EH (cell line): Measurements from ENCODE around the gene STOML1.
"Not testable (repeated sequence)": the region's sequence is repeated elsewhere in the genome, so short reads cannot be mapped to it uniquely, and the experiment has no call there.

Experiments used
- DNase-seq: peaks from one replicate; pipeline ENCODE4 v3.0.0-alpha.2; 2015; ENCODE audit warnings: low read depth

The STOML1 gene

DNA sequence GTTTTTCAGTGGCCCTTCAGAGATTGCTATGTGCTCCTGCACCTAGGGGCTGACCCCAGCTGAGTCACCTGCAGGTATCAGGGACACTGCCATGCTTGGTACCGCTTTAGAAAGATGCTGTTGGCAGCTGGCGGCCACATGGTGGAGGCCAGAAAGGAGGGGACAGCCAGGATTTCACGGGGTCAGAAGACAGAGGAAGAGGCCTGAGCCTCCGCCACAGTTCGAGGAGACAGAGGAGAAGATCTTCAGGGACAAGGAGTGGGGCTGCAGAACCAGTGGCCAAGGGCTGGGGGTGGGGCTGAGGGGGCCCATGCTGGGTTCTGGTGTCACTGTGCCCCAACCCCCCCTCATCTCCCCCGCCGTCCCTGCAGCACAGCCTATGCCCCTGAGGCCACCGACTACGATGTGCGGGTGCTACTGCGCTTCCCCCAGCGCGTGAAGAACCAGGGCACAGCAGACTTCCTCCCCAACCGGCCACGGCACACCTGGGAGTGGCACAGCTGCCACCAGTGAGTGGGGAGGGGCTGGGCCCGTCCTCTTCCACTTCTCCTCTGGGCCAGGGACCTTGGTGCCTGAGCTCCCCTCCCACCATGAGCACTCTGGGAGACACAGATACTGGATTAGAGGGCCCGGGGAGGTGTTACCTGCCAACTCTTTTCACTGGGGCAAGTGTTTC lies 45.9 kb downstream of the STOML1 start:
- DNase-seq: no peak

DNA sequence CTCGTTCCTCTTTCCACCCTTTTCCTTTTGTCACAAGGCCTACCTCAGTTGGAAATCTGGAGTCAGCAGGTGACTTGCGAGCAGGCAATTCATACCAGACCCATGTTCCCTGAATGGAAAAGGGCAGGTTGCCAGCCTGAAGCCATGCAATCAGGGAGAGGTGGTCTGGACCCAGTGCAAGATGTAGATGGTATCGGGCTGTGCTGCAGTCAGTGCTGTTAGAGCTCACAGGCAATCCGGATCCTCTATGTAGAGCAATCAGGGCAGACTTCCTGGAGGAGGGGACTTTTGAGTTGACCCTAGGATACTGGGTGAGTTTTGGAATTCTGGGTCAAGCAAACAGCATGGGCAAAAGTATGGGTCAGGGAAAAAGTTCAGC lies 47.0 kb downstream of the STOML1 start:
- no peak for DNase-seq

DNA sequence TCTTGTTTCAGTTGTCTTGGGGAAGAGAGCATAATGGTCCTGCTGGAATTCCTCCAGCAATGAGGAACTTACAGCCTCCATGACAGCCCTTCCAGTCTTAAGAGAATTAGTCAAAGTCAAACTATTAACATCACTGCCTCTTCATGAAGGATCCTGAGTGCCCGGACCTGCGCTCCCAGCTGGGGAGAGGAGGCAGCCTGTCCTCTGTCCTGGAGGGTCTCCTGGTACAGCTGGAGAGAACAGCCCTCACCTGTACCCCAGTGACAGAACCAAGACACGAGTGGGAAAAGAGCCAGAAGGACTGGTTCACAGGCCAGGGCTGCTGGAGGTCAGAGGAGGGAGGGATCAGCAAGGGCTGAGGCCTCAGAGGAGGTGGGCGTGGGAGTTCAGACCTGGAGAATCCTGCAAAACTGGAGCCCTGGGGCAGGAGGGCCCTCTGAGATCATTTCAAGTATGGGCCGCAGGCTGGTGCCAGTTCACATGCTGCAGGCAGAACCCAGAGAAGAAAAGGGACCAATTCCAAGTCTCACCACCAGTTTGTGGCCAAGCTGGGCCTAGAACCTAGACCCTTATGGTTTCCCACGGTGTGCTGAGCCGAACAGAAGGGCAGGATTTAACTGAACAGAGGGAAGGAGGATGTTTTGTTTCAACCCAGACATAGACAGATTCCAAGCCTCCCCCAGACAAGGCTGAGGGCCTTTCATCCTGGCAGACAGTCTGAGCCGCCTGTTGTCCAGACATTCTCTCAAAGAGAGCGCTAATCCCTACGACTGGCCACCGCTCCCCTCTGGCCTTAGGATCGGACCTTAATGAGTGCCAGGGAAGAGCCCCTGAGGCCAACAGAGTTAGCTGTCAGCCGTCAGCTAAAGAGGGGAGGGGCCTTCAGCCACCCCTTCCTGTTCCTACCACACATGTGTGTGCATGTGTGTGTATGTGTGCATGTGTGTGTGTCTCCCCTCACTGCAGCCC lies 47.6 kb downstream of the STOML1 start:
- no peak for DNase-seq

DNA sequence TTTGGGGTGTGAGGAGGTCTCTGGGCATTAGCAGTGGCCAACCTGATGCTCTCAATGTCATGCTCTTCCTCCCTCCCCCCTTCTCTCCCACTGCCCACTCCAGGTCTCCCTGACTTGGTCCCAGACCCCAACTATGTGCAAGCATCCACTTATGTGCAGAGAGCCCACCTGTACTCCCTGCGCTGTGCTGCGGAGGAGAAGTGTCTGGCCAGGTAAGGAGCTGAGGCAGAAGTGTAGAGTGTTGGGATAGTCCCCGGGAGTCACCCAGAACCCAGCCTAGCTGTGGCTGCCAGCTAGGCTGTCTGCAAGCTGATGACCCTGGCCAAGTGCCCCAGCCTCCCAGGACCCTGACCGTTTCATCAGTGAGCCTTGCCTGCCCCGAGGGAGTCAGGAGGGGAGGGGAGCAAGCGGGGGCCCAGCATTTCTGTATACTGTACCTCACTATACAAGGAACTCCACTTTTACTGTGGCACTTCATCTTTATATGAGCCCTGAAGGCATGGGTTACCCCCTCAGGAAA lies 49.3 kb downstream of the STOML1 start:
- no peak for DNase-seq

DNA sequence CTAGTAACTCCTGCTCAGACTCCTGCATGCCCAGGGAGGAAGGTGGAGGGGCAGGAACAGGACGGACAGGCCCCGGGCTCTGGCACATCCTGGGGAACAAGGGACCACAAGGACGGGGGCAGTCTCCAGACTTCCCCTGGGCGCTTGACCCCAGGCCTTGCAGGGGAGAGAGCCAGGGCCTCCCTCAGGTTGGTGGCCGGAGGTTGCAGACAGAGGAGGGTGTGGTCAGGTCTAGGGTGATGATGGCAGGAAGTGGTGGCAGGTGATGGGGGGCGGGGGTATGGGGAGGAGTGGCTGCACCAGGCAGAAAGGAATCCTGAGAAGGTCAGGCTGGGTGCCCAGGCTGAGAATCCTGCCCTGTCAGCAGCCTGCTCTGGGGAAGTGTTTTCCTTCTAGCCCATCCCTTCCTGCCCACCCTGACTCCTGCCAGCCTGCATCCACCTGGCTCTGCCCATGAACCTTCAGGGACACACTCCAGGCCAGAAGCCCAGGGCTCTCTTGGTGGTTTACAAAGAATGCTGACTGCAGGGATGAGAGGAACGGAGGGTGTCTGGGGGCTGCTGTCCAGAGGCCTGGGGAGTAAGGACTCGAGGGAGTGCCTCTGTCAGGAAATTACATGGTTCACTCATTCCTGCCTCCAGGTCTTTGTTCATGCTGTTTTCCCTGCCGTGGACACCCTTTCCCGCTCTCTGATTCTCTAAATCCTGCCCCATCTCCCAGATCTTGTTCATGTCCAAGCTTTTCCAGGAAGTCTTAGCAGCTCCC lies 50.0 kb downstream of the STOML1 start:
- peak; percentile 42 for DNase-seq

DNA sequence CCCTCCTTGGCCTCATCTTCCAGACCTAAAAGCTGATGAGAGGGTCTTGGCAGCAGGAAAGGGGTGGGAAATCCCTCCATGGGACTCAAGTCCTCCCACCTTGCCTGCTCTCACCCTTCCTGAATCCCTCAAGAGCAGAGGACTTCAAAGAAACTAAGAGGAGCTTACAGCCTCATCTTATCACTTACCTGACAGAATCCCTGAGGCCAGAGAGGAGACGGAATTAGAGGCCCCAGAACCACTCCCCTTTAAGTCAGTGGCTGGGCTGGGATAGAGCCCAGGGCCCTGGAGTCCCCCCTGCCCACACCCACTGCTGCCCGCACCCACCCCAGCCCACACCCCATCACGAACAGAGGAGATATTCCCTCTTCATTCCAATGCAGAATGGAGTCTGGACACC lies 50.6 kb downstream of the STOML1 start:
- DNase-seq: no peak

DNA sequence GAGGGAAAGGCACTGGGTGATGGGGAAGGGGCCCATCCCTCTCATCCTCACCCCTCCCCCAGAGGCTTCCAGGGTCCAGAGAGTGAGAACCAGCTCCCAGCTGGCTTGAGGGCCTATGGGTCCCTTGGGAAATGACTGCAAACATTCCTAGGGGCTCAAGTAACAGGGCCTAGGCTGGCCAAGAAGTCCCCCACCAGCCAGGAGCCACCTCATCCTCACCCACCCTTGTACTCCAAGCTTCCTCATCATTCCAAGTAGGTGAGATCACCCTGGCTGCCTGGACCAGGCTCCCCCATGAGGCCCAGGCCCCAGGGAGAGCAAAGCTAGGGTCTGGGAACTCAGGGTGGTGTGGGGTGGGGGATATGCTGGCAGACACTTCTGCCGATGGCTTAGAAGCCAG lies 51.1 kb downstream of the STOML1 start:
- peak; percentile 97 for DNase-seq

DNA sequence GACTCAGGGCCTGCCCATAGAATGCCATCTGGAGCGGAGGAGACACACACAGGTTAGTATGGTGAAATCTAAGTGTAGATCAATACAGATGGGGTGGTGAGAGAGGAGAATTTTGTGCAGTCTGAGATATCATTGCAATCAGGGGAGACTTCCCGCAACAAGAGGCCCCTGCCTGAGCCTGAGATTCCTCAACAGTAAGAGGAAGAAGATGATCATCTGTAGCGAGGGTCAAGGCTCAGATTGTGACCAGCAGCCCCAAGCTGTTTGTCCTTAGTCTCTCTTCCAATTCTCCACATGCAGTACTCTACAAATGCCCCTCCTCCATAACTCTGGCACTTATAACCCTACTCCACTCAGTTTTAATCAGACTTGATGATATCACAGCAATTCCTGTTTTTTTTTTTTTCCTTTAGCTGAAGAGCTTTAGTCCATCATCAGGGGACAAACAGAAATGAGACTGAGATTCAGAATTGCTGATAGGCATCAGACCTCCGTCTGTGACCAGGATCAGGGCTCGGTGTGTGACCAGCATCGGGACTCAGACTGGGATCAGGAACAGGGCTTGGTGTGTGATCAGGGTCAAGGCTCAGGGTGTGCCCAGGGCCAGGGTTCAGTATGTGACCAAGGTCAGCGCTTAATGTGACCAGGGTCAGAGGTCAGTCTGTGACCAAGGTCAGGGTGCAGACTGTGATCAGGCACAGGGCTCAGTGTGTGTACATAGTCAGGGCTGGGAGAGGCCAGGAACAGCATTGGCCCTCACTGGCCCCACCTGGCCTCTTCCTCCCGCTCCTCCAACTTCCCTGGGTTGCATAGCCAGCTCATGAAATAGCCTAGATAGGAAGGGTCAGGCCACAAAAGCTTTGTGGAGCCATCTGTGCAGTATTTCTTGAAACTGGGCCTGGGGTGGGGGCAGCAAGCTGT lies 51.8 kb downstream of the STOML1 start:
- DNase-seq: peak; percentile 65

DNA sequence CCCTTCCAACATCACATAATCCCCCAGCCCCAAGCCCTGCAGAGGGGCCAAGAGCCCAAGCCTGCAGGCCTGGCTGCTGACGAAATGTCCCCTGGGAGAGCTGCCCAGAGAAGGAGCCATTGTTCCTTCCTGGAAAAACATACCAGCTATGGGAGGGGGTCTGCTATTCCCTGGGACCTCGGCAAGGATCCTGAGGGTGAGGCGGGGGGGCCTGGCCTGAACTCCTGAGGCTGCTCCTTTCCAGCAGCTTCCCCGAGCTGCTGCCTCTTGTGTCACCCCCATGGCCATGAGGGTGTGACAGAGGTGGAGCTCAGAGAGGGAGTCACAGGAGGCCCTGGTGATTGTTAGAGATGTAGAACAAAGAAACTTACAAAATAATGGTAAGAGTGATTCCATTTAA lies 53.0 kb downstream of the STOML1 start:
- DNase-seq: no peak

DNA sequence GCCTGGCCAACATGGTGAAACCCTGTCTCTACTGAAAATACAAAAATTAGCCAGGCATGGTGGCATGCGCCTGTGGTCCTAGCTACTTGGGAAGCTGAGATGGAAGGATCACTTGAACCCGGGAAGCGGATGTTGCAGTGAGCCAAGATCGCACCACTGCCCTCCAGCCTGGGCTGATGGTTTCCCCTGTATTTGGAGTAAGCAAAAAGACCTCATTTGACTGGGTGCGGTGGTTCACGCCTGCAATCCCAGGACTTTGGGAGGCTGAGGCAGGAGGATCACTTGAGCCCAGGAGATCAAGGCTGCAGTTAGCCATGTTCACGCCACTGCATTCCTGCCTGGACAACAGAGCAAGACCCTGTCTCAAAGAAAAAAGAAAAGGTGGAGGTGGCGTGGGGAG lies 53.6 kb downstream of the STOML1 start:
- DNase-seq: not testable (repeated sequence)

DNA sequence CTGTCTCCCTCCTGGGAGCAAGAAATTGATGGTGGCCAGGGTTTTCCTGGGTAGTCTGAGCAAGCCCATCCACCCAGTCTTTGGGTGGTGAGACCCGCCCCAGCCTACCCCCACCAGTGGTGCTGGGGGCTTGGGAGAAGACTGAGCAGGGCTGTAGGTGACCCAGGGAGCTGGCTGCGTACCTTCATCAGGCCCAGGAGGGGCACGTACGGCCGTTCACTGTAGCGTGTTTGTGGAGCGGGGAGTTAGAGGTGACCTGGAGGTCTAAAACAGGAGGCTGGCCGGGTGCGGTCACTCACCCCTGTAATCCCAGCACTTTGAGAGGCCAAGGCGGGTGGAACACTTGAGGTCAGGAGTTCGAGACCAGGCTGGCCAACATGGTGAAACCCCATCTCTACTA lies 54.4 kb downstream of the STOML1 start:
- no peak for DNase-seq

DNA sequence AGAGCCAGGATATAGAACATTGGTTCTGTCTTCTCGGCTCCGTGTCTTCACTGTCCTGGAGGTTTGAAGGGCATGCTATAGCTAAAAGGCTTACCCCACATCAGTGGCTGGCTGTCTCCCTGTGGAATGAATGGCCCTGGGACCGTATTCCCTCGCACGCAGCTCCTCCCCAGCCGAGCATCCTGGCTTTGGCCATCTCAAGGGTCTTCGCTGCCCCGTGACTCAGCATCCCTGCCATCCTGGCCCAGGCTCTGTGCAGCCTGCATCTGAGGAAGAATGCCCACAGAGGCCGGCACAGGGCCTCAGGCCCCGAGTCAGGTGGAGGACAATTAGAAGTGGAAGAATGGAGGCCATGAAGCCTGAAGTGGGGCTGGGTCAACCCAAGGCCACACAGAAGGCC lies 54.8 kb downstream of the STOML1 start:
- no peak for DNase-seq

DNA sequence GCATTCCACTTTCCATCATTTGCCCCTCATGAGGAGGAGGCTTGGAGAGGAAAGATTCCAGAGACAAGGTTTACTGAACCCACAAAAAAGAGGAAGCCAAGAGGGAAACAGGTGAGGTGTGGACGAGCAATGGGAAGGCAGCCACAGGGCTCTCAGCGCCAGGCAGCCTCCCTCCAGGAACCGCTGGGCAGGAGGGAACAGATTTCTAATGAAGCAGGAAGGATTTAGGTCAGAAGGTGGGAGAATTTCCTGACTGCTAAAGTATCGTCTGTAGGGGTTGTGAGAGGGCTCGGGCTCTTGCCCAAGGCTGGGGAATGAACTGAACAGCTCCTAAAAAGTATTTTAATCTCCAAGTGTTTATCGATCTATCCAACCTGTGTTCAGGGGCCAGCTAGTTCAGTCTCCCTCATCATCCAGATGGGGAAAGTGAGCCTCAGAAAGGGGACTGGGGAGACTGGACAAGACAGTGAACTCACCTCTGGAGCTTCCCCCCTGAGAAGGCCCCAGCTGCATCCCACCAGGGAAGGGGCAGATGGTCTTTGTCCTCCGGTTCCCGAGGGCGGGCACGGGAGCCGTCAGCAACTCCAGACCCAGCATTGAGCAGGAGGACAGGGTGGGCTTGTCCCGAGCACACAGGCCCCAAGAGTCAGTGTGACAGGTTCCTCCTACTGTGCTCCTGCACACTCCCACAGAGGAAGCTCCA lies 55.4 kb downstream of the STOML1 start:
- DNase-seq: no peak

DNA sequence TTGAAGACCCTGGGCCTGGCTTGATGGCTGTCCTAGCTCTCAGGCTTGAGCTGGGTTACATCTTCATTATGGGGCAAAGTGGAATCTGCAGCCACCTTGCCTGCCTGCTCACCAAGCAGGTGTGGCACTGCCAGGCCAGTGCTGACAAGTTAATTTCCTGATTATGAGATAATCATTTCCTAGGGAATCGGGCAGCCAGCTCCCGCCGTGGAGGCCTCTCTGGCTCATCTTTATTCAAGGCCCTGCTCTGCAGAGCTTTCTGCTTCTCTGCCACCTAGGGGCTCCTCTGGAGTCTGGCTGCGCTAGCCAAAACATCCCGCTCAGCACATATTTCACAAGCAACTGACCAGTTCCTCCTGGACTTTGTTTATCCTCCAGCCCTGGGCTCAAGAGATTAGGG lies 55.9 kb downstream of the STOML1 start:
- DNase-seq: peak; percentile 48

DNA sequence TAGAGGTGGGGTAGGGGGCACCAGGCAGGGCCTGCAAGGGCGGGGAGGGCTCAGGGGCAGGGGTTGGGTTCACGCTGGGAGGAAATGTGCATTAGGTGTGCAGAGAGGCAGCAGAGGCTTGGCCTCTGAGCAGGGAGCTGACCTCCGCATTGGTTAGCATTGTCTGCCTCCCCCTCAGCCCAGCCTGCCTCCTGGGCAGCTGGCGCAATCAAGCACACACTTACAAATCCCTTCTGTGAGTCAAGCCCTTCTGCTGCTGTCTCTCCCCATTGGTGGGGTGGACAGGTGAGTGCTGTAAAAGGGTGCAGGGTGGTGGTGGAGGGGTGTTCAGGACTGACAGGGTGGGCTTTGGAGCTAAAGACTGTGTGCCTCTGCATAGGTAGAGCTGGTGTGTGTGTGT lies 56.5 kb downstream of the STOML1 start:
- DNase-seq: no peak

DNA sequence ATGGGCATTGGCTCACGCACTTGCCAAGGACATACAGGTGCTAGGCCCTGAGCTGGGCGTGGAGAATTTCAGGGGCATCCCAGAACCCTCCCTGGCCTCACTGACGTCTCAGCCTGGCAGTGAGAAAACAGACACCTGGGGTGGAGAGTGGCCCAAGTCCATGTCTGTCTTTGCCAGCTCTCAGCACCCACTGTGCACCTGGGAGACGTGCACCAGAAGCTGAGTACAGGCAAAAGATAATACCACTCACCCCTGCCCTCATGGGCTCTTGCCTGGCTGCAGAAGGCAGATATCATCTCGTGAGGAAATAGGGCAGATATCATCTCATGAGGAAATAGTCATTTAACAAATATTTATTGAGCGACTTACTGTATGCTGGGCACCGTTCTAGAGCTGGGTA lies 57.8 kb downstream of the STOML1 start:
- DNase-seq: peak; percentile 45

DNA sequence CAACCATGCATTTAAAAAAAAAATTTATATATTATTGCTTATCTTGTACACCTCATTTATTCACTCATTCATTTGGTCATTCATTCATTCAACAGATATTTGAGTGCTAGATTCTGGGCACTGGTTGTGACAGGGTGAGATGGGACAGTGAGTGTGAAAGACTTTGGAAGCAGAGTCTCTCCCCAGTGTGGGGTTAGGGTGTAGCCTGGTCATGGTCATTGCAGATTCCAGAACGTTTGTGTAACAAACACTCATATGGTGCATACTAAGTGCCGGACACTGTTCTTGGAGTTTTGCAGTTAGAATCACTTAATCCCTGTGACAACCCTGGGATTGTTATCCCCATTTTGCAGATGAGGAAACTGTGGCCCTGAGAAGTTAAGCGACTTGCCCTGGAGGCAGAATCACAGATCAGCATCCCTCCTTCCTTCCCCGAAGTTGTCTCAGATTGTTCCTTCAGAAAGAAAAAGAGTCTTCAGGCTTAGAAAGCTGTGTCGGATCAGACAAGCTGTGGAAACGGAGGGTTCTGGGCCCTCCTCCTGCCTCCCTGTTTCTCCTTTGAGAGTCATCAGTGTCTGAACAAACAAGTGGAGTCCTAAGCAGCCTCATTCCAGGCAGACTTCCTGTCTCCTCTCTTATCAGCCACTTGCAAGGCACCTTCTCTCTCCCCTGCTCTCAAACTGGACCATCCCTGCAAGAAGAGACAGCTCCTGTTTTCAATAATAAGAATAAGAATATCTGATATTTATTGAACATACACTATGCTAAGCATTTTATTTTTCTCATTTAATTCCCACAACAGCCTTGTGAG lies 59.5 kb downstream of the STOML1 start:
- DNase-seq: peak; percentile 35

DNA sequence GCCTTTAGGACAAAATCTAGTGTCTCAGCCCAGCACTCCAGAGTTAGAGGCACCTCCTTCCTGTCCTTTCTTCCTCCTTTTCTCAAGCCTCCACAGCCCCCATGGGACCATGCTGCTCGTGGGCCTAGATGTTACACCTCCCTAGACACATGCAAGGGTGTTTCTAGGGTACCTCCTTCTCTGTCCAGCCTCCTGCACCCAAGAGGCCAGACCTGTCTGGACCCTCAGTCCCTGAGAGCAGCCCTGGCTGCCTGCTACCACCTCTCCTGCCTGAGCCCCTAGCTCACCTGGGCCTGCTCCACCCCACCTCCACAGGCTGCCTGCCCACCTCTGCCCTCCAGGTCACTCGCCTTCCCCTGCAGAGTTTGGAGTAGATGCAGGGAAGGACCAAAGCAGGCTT lies 60.7 kb downstream of the STOML1 start:
- no peak for DNase-seq

DNA sequence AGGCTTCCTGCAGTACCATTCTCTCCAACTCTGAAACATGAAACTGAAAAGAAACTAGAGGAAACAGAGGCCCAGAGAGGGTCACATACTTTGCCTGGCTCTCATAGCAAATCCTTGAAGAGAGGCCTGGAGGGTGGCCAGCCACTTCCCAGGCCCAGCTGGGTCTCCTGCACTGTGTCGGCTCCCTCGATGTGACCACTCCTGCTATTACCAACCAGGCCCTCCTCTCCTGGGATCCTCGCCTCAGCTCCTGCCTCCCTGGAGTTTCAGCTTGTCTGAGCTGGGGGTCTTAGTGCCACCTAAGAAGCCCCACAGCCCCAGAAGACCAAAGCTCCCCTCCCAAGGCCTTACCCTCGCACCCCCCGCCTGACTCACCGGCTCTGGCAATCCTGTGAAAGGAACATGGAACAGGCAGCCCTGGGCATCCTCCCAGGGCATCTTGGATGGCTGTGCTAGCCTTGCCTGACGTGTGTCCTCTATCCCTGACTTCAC lies 61.3 kb downstream of the STOML1 start:
- peak; percentile 76 for DNase-seq

DNA sequence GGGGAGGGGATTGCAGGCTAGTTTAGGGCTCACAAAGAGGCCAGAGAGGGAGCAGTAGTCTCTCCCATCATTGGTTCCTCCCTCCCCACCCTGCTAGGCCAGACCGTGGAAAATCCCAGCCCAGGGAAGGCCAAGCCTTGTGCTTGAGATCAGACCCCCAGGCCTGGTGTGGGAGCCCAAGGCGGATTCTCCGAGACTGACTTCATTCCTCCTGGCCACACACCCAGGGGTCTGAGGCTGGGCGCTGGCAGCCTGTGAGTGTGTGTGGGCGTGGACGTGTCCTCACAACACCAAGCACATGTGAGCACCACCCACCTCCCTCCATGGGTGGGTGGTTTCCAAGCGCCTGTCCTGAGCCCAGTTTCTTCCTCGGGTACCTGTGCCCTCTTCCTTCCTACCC lies 61.7 kb downstream of the STOML1 start:
- DNase-seq: peak; percentile 95
